HTR-8/SVneo (cell line): ENCODE measurements around the gene OR10A6.
A peak's percentile ranks its signal among the peaks of the same experiment; 100 is the strongest.

Experiments
- DNase-seq: peaks from one replicate; pipeline ENCODE4 v3.0.0; 2011; ENCODE audit warnings: low spot score, mixed read lengths; ENCODE audit not compliant: insufficient read length
- FAIRE-seq: peaks from 2 replicates; lab custom pipeline; 2011; peaks lifted over from hg19 to GRCh38; lab: Jason Lieb, UNC

OR10A6 gene

GRCh38 chr11:7931168-7931567 is at the start of gene OR10A6:
TSS of gene OR10A6 (minus strand) at chr11:7931268. CDS start at chr11:7928662, 2,606 bp downstream.
- DNase-seq (no peak), FAIRE-seq (no peak)

DNA sequence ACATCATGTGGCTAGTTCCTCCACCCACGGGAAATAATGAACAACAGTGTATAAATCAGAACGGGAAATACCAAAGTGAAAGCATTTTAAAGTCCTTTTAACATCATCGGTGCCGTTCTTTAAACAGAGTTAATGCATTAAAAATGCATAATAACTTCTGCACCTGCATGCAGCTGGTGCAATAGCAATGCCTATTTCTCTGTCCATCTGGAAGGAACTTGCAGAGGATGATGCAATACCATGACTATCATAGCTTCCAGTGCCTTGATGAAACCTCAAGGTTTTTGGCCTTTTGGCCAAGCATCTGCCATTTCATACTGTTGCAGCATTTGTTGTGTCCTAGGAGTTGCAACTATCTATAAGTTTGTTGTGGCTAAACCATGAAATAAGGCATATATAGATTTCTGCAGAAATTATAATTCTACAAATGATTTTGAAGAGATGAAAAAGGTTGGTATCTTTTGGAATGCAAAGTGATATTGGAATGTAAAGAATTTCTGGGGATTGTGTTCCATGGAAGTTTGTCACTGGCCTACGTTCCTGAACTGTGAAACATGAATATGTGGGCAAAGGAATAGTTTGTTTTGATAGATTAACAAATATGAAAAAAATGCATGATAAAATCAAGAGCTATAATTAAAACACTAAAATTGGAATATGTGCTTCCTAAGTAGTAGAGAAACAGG is 46.3 kb upstream of the OR10A6 start:
- no peak for FAIRE-seq
- DNase-seq, result peak; percentile 49

- FAIRE-seq (no peak), DNase-seq (no peak)
These were observed 43.6 kb upstream of the OR10A6 start for GRCh38 chr11:7974668-7975067.

DNA sequence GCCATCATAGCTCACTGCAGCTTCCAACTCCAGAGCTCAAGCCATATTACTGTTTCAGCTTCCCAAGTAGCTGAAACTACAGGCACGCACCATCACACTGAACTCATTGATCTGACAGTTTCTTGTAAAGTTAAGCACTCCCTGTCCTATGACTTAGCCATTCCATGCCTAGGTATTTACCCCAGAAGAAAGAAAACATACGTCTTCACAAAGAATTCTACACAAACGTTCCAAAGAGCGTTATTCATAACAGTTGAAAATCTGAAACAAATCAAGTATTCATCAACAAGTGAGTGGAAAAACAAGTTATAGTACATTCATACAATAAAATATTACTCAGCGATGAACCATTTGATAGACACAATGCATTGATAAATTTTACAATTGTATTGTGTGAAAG is 41.9 kb upstream of the OR10A6 start:
- FAIRE-seq (no peak), DNase-seq (no peak)

- FAIRE-seq (no peak), DNase-seq (no peak)
These were observed 40.8 kb upstream of the OR10A6 start for GRCh38 chr11:7971846-7972245.

DNA sequence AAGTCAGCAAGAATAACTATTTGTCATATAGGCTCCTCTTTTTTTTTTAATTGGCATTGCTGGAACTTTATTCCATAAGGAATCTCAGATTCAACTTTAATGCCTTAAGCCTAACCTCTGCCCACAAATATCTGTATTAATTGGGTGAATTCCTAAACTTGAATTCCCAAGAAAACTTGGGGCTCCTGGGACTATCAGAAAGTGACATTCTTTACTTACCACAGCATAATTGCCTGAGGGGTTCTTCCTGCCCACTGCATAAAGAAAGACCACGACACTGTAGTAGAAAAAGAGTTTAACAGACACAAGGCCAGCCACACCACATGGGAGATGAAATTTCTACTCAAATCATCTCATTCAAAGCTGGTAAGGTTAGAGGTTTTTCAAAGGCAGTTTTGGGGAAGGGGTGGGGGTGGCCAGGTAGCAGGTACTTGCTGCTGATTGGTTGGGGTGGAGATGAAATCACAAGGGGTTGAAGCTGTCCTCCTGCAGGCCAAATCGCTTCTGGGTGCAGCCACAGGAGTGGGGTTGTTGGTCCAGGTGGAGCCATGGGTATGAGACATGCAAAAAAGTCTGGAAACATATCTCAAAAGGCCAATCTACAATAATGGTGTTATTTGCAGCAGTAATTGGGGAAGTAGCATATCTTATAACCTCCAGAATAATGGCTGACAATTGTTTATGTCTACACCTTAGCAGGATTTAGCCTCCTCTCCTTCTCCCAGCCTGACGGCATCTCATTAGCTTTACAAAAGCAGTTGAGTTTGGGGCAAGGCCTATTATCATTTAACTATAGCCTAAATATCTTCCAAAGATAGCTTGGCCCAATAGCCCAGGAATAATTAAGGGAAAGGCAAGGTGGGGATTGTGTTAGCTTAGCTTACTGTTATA is 38.9 kb upstream of the OR10A6 start:
- no peak for DNase-seq
- FAIRE-seq, result peak; percentile 38

GRCh38 chr11:7968686-7969085 is 37.6 kb upstream of the OR10A6 start:
- no peak for DNase-seq
- FAIRE-seq, result no peak

- FAIRE-seq, result no peak
These were observed 36.8 kb upstream of the OR10A6 start for GRCh38 chr11:7967826-7968225.

GRCh38 chr11:7967097-7967496 is 36.0 kb upstream of the OR10A6 start:
- DNase-seq (no peak), FAIRE-seq (no peak)

More at GRCh38 chr11:7967826-7968225, 36.8 kb upstream of the OR10A6 start:
- DNase-seq, result no peak

DNA sequence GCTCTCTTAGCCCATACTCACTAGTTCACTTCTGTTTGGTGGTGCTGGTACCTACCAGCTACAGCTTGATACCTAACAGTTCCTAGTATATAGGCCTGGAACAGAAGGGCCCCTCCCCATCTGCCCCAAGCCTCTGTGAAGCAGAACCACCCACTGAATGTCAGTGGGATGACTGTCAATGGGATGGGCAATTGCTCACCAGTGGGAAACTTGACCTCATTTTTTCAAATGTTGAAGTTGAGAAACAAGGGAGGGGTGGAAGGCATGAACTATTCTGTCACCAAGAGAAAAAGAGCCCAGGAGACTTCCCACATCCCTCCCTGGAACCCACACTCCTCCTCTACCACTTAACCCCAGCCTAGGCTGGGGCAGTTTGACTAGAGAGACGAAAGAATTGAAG is 34.3 kb upstream of the OR10A6 start, which contains the start of gene NLRP10:
Gene NLRP10, minus strand, starts transcription at position 62 of the 400 bp plus-strand sequence. CDS start 1,952 bp downstream, outside the sequence.
- DNase-seq, result no peak
- FAIRE-seq, result peak; percentile 69

DNA sequence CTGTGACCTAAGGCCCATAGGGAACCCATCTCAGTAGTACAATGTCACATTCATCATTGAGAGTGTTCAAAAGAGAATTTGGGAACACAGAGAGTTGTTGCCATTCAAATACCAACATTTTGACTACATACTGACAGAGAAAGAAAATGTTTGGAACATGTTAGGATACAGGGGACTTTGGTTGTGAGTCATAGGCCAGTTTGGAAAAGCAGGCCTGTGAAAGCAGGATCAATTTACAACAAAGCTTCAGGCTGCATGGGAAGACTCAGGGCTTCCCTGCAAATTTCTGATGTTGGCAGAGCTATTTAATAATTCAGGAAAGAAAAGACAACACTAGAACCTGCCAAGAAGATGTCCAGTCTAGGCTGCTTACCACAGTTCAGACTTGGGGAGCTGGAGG is 33.8 kb upstream of the OR10A6 start:
- DNase-seq (no peak), FAIRE-seq (no peak)

DNA sequence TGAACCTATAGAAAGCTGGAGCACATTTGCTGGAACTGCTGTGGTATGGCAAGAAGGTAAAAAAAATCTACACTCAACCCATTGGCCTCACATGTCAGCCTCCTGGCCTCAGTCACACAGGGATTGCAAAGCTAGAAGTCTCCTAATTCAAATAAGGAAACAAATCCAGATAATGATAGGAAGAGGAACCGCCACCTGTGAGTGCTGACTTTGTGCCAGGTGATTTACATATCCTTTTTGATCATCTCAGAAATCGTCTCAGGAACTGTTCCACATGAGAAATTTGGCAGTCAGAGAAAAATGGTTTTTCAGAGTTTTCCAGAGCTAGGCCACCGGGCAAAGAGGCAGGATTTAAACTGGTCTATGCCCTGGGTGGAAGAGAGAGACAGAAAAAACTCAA is 33.2 kb upstream of the OR10A6 start:
- DNase-seq (no peak), FAIRE-seq (no peak)

GRCh38 chr11:7955191-7955590 is 24.1 kb upstream of the OR10A6 start:
- DNase-seq (no peak), FAIRE-seq (no peak)

DNA sequence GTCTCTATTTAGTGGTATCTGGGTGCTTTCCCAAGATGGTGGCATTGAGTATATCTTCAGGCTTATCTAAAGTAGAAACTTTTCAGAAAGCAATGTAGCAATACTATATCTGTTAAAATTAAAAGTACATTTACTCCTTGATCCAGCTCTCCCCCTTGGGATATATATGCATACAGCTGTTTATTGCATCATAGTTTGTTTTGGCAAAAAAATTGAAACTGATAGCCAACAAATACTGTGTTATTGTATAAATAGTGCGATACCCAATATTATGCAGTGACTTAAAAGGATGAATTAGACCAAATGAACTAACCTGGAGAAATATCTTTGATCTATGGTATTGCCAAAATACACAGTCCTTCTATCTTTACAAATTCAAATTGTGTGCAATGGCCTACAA is 18.9 kb upstream of the OR10A6 start:
- FAIRE-seq, result no peak

DNA sequence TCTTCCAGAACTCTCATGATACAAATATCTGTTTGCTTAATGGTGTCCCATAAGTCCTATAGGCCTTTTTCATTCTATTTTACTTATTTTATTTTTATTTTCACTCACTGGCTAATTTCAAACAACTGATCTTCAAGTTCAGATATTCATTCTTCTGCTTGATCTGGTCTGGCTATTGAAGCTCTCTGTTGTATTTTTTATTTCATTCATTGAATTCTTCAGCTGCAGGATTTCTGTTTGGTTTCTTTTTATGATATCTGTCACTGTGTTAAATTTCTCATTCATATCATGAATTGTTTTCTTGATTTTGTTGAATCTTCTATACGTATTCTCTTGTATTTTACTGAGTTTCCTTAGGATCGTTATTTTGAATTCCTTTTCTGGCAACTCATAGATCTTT is 13.1 kb upstream of the OR10A6 start:
- DNase-seq, result no peak
- no peak for FAIRE-seq

More for the DNA sequence above, 18.9 kb upstream of the OR10A6 start:
- no peak for DNase-seq

DNA sequence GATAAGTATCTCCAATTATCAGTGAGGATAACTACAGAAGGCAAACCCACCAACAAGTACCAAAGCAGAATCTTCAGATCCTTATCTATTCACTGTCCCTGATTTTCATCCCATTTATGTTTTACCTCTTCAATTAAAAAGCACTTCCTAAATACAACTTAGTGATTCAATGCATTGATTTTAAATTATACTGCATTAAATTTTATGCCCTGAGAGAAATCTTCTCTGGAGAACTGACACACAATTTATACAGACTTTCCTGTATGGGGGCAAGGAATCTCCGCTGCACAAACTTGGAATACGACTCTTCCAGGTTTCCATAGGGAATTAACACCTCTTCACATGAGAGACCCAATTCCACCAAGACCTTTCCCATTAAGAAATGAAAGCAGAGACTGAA is 10.5 kb upstream of the OR10A6 start, which contains the start of gene OR10A3:
Gene OR10A3, minus strand, starts transcription at position 101 of the 400 bp plus-strand sequence. CDS start 2,188 bp downstream, outside the sequence.
- FAIRE-seq (no peak), DNase-seq (no peak)

GRCh38 chr11:7941146-7941545 is 10.1 kb upstream of the OR10A6 start:
- no peak for DNase-seq
- no peak for FAIRE-seq

GRCh38 chr11:7936615-7937014 is 5.5 kb upstream of the OR10A6 start:
- no peak for FAIRE-seq
- no peak for DNase-seq

DNA sequence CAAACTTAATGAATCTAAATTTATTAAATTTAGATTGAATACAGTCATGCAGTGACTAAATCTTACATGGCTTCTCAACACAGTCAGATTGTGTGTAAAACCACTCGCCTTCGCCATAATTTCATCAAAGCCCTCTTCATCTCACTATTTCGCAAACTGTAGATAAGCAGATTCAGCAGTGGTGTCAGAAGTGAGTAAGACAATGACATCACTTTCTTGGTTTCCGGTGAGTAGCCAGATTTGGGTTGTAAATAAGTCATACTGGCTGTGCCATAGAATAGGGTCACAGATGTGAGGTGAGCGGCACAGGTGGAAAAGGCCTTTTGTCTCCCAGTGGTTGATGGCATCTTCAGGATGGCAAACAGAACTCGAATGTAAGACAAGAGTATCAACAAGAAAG is 3.4 kb downstream of the OR10A6 start:
- no peak for FAIRE-seq

DNA sequence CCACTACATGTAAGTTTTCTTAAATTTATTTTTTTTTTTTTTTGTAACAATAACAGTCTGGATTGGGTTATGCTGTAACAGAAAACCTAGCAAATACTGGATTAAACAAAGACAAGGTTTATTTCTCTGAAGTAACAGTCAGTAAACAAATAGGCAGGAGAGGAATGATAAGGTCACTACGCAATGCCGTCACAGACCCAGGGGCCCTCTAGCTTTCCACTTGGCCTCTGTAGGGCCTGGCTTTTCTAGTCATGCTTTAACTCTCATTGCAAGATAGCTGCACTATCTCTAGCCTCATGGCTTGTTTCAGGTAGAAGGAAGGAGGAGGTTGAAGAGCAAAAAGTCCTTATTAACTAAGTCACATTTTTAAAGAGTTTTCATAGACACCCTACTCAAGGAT is 6.5 kb downstream of the OR10A6 start:
- FAIRE-seq (no peak), DNase-seq (no peak)

More for the DNA sequence above, 3.4 kb downstream of the OR10A6 start:
- no peak for DNase-seq

- FAIRE-seq (no peak), DNase-seq (no peak)
These were observed 12.9 kb downstream of the OR10A6 start for GRCh38 chr11:7918141-7918540.
